ENCODE measurements around the gene SMG1. TPM values are rescaled to one million over a fixed set of nuclear protein-coding genes. Genes with fewer than 3 reads are reported as not detected.

SMG1 gene
- total RNA-seq, 3 donors from 2014 or later, result 107 to 132 (median 110) TPM

GRCh38 chr16:18834864-18835263 lies 91.3 kb downstream of the SMG1 start:
- Histone ChIP-seq H3K9me3 (no peaks in the 10 kb centered on the region), H3K4me3 (no peak overlapping the region), H3K27ac (no peak overlapping the region), H3K4me1 (no peaks in the 10 kb centered on the region), H3K36me3 (peaks cover 9% of the 10 kb centered on the region), H3K27me3 (no peaks in the 10 kb centered on the region)
- DNase-seq (ENCODE audit: low spot score in 2 of 2), result no peak
- intact Hi-C loops (cut with DNase I; ENCODE audit: low total_unique reads), result no loop called here
- TF ChIP-seq, protein P1, sequence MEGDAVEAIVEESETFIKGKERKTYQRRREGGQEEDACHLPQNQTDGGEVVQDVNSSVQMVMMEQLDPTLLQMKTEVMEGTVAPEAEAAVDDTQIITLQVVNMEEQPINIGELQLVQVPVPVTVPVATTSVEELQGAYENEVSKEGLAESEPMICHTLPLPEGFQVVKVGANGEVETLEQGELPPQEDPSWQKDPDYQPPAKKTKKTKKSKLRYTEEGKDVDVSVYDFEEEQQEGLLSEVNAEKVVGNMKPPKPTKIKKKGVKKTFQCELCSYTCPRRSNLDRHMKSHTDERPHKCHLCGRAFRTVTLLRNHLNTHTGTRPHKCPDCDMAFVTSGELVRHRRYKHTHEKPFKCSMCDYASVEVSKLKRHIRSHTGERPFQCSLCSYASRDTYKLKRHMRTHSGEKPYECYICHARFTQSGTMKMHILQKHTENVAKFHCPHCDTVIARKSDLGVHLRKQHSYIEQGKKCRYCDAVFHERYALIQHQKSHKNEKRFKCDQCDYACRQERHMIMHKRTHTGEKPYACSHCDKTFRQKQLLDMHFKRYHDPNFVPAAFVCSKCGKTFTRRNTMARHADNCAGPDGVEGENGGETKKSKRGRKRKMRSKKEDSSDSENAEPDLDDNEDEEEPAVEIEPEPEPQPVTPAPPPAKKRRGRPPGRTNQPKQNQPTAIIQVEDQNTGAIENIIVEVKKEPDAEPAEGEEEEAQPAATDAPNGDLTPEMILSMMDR (IDR thresholded peaks at IDR 0.05), result no peak
- TF ChIP-seq POLR2A (IDR thresholded peaks at IDR 0.05) (no peak), POLR2AphosphoS5 (IDR thresholded peaks at IDR 0.05) (no peak)

DNA sequence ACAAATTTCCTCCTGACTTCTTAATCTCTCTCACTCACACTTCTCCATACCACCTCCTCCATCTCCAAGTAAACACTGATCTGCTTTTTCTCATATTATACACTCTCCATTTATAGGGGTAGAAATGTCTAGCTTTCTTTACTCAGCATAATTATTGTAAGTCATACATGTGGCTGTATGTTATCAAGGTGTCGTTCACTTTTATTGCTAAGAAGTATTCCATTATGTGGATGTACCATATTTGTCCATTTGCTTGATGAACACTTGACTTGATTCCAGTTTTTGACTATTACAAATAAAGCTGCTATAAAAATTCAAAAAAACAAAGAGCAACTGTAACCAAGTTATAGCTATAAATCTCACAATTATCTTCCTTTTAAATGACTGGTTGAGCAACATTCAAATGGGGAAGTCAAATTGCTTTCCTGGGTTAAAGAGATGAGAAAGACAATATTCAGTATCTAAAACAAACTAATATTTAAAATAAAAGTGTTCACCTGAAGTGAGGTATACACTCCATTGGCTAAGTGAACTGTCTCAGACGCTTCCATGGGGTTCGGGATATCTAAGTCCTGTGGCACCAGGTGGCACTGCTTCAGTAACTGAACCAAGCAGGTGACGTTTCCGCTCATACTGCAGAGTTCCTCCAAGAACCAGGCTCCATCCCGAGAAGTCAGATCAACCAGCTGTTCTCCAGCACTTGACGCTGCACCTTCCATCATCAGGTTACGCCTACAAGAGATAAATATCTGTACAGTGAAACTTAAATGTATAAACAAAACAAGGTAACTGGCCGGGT lies 92.3 kb downstream of the SMG1 start:
- H3K36me3 ChIP-seq, result peaks cover 9% of the 10 kb centered on the region
- intact Hi-C loops (cut with DNase I; ENCODE audit: low total_unique reads), result no loop called here
- TF ChIP-seq, protein P1 (IDR thresholded peaks at IDR 0.05), result no peak
- TF ChIP-seq POLR2AphosphoS5 (IDR thresholded peaks at IDR 0.05), result no peak
- no peak for TF ChIP-seq POLR2A (IDR thresholded peaks at IDR 0.05)

DNA sequence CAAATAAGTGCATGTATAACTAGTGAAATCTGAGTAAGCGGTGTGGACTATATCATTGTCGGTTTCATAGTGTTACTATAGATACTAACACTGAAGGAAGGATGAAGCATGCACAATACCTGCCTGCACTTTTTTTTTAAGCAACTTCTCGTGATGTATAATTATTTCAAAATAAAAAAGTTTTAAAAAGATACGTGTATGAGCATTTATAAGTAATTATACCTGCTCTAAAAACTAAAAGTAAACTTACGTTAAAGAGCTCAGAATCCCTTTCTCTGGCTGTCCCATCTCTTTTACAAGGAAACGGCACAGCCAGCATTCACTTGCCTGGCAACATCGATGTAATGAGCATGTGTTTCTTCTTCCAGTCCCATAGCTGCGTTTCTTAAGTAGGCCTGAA lies 93.6 kb downstream of the SMG1 start:
- H3K27ac ChIP-seq, result no peak overlapping the region
- H3K4me1 ChIP-seq, result no peaks in the 10 kb centered on the region
- intact Hi-C loops (cut with DNase I; ENCODE audit: low total_unique reads), result no loop called here
- TF ChIP-seq POLR2AphosphoS5 (IDR thresholded peaks at IDR 0.05) (no peak), POLR2A (IDR thresholded peaks at IDR 0.05) (no peak)
- TF ChIP-seq, protein P1 (IDR thresholded peaks at IDR 0.05), result no peak
- H3K4me3 ChIP-seq, result no peak overlapping the region
- peaks cover 9% of the 10 kb centered on the region for H3K36me3 ChIP-seq
- DNase-seq (ENCODE audit: low spot score in 2 of 2), result no peak
- no peaks in the 10 kb centered on the region for H3K9me3 ChIP-seq
- no peaks in the 10 kb centered on the region for H3K27me3 ChIP-seq

More for the DNA sequence above, 92.3 kb downstream of the SMG1 start:
- no peaks in the 10 kb centered on the region for H3K4me1 ChIP-seq
- no peaks in the 10 kb centered on the region for H3K27me3 ChIP-seq
- DNase-seq (ENCODE audit: low spot score in 2 of 2), result no peak
- no peak overlapping the region for H3K27ac ChIP-seq
- no peak overlapping the region for H3K4me3 ChIP-seq
- H3K9me3 ChIP-seq, result no peaks in the 10 kb centered on the region

DNA sequence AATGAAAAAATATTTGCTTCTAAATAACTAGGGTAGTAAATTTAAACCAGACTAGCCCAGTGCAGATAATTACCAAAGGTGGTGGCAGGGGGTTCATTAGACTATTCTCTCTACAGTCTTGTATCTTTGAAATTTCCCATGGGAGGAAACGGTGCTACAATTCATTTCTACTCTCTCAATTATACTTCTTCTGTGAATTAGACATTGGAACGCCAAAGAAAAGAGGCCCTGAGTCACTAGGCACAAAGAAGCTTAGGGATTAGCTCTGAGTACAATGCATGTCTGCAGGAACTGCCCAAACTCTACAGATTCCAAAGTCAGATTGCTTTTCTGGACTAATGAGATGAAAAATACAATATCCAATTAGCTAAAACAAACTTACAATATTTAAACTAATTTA lies 94.2 kb downstream of the SMG1 start:
- Histone ChIP-seq H3K27me3 (no peaks in the 10 kb centered on the region), H3K4me1 (no peaks in the 10 kb centered on the region), H3K36me3 (peaks cover 9% of the 10 kb centered on the region), H3K4me3 (no peak overlapping the region), H3K27ac (no peak overlapping the region), H3K9me3 (no peaks in the 10 kb centered on the region)
- TF ChIP-seq, protein P1 (IDR thresholded peaks at IDR 0.05), result no peak
- TF ChIP-seq POLR2A (IDR thresholded peaks at IDR 0.05) (no peak), POLR2AphosphoS5 (IDR thresholded peaks at IDR 0.05) (no peak)
- intact Hi-C loops (cut with DNase I; ENCODE audit: low total_unique reads), result no loop called here
- no peak for DNase-seq (ENCODE audit: low spot score in 2 of 2)

DNA sequence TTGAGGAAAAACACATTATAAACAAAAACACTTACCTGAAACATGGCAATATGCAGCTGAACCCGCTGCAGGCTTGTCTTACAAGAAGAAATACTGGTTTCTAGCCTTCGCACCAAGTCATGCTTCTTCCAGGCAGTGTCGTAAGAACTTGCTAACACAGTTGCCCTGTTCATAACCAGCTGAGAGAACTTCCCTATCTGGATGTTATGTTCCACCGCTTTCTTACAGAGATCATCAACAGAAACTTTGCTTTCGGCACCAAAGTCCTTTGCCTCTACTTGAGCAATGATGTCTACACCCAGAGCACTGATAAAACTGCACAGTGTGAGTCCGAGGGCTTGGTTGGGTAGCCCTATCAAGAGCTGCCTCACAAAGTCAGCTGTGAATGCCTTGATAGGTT lies 97.0 kb downstream of the SMG1 start:
- no peak overlapping the region for H3K4me3 ChIP-seq
- intact Hi-C loops (cut with DNase I; ENCODE audit: low total_unique reads), result no loop called here
- no peak overlapping the region for H3K27ac ChIP-seq
- H3K9me3 ChIP-seq, result no peaks in the 10 kb centered on the region
- TF ChIP-seq POLR2AphosphoS5 (IDR thresholded peaks at IDR 0.05) (no peak), POLR2A (IDR thresholded peaks at IDR 0.05) (no peak)
- TF ChIP-seq, protein P1 (IDR thresholded peaks at IDR 0.05), result no peak
- H3K4me1 ChIP-seq, result no peaks in the 10 kb centered on the region
- no peak for DNase-seq (ENCODE audit: low spot score in 2 of 2)
- H3K27me3 ChIP-seq, result no peaks in the 10 kb centered on the region
- H3K36me3 ChIP-seq, result no peaks in the 10 kb centered on the region

Data from breast epithelium (tissue), 4 donors.